Heart right ventricle (tissue), 16 donors: ENCODE data around the gene YWHAH. TPM values are rescaled to one million over a fixed set of nuclear protein-coding genes. Genes with fewer than 3 reads are reported as not detected.
A peak's percentile ranks its signal among the peaks of the same experiment; 100 is the strongest.

Experiments used
- ATAC-seq, 8 donors: fragments of 200-7000 bp; cut with Tn5 transposase; one replicate each; pipeline ENCODE4 v1.9.1; 2020; ENCODE audit warnings: mild to moderate bottlenecking in 8 of 8, moderate library complexity in 8 of 8, moderate number of reproducible peaks in 1 of 8
- DNase-seq, 2 donors: peaks; one replicate each; pipeline ENCODE4 v3.0.0-alpha.2; 2020
- H3K27ac ChIP-seq, 10 donors: fragments of 200-600 bp; sonication (generic) in 2 of 10; one replicate each; pipeline versions ENCODE4 v1.5.0 to v1.8.0; 2020 to 2022; ENCODE audit warnings: mild to moderate bottlenecking in 3 of 10
- H3K27me3 ChIP-seq, 7 donors: fragments of 200-600 bp; one replicate each; pipeline ENCODE4 v1.8.0; 2021 to 2022; ENCODE audit warnings: mild to moderate bottlenecking in 2 of 7
- H3K36me3 ChIP-seq, 9 donors: fragments of 200-600 bp; sonication (generic) in 1 of 9; one replicate each; pipeline versions ENCODE4 v1.5.0 to v1.8.0; 2020 to 2022; ENCODE audit warnings: mild to moderate bottlenecking in 2 of 9
- H3K4me1 ChIP-seq, 9 donors: fragments of 200-600 bp; sonication (generic) in 1 of 9; one replicate each; pipeline versions ENCODE4 v1.5.0 to v1.8.0; 2020 to 2022; ENCODE audit warnings: mild to moderate bottlenecking in 4 of 9
- H3K4me3 ChIP-seq, 10 donors: fragments of 200-600 bp; sonication (generic) in 2 of 10; one replicate each; pipeline versions ENCODE4 v1.5.0 to v1.8.0; 2020 to 2022; ENCODE audit warnings: mild to moderate bottlenecking in 7 of 10, moderate library complexity in 2 of 10
- H3K9me3 ChIP-seq, 11 donors: fragments of 200-600 bp in 10 of 11; sonication (generic) in 2 of 11; one replicate each; pipeline versions ENCODE4 v1.5.0 to v1.8.0; 2013 to 2022; ENCODE audit warnings: mild to moderate bottlenecking in 2 of 11, control low read depth in 1 of 11, moderate library complexity in 1 of 11
- WGBS, 2 donors: extraction: QIAGEN DNeasy Blood & Tissue Kit; methylation state at CpG; one replicate each; pipeline ENCODE4 v1.1.7; 2013; ENCODE audit warnings: inconsistent platforms in 1 of 2; 5-methylcytosine and 5-hydroxymethylcytosine counted together
- intact Hi-C, 10 donors: fragments of 100-400 bp; cut with DNase I; formaldehyde crosslinking; loops; one replicate each; pipeline versions ENCODE4 v1.11.1 to v1.14.2; 2022
- polyA plus RNA-seq, 2 donors: library from polyadenylated mRNA; stranded (reverse); fragments of 200-250 nt; gene quantifications; one replicate each; pipeline ENCODE4 v1.2.3, GENCODE V29; 2013
- total RNA-seq, 10 donors: library from RNA; stranded (reverse); fragmentation: NEBNext Ultra II Directional in 3 of 10; extraction: Animal tissue kit (Norgen Biotek cat#: 25700) in 3 of 10; gene quantifications; one replicate each; pipeline versions ENCODE4 v1.2.1 to v1.2.4, GENCODE V29; 2021 to 2023
- TF ChIP-seq, protein P1 (sequence below), 9 donors: fragments of 200-600 bp; sonication (generic) in 2 of 9; IDR thresholded peaks; one replicate each; pipeline versions ENCODE4 v1.5.0 to v1.8.0; 2021 to 2022; ENCODE audit warnings: antibody characterized with exemption in 9 of 9, mild to moderate bottlenecking in 5 of 9, moderate library complexity in 1 of 9
- donor health status: Arrhythmogenic right ventricular cardiomyopathy.
- donor health status: ischemic (EF 13 %, LVEDD 7.1; RV severe dilation, severe dysfunction).
- donor health status: healthy with polysubstance abuse.
- donor health status: DM: no; HTN: yes; CAD: no.
- donor health status: DM: no; HTN: no; CAD: no.
- donor health status: ischemic (EF 25% LVEDD 6.9; RV normal size, moderate dysfunction).
- donor health status: ischemic (EF 25% LVEDD 5.7; RV mildly dilated, moderate dysfunction).
- donor health status: healthy.
- donor health status: DM: yes; HTN: yes; CAD: no.
- donor health status: Ischemic cardiomyopathy.
- donor health status: ischemic (EF 35%, LVEDD 5.7; RV mildly dilated, moderate dysfunction).
- donor health status: nonischemic (EF 11% LVEDD 7.7; RV severe dilation, severe dysfunction).
- donor health status: DM: yes; HTN: yes; CAD: no.
- donor health status: PGD.
- donor health status: ischemic (EF 29% LVEDD 5.4; RV normal size, mild dysfunction).
- donor health status: nonischemic (EF 23%, LVEDD 6.1; RV moderate dilation, normal function).

Gene YWHAH
- total and polyA plus RNA-seq, 12 donors = 38.8 to 115 (median 75.8) TPM

DNA sequence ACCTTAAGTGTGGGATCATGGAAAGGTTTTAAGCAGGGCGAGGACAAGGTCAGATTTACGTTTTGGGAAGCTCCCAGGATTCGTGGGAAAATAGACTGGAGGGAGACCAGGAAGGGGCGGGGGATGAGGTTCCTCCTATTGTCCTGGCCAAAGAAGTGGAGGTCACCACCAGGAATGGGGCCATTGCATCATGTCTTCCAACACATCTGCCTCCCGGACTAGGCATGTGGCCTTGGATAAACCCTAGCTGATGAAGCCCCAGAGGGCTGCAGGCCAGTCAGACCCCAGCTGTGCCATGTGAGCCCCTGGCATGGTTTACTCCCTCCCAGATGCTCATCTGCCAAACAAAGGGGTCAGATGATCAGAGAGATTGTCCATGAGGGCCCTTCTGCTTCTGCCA is 11.5 kb upstream of the YWHAH start:
- no peaks in the 10 kb centered on the region for H3K36me3 ChIP-seq
- H3K4me3 ChIP-seq = no peak overlapping the region
- TF ChIP-seq, protein P1, sequence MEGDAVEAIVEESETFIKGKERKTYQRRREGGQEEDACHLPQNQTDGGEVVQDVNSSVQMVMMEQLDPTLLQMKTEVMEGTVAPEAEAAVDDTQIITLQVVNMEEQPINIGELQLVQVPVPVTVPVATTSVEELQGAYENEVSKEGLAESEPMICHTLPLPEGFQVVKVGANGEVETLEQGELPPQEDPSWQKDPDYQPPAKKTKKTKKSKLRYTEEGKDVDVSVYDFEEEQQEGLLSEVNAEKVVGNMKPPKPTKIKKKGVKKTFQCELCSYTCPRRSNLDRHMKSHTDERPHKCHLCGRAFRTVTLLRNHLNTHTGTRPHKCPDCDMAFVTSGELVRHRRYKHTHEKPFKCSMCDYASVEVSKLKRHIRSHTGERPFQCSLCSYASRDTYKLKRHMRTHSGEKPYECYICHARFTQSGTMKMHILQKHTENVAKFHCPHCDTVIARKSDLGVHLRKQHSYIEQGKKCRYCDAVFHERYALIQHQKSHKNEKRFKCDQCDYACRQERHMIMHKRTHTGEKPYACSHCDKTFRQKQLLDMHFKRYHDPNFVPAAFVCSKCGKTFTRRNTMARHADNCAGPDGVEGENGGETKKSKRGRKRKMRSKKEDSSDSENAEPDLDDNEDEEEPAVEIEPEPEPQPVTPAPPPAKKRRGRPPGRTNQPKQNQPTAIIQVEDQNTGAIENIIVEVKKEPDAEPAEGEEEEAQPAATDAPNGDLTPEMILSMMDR (IDR thresholded peaks at IDR 0.05) = no peak
- peak in 1 of 2 donors; percentile 27 for DNase-seq
- peak overlapping the region in 2 of 10 donors; percentile 25 to 29 for H3K27ac ChIP-seq
- 53 to 67% methylated on average over 5 of the region's 5 CpGs for WGBS, 2 donors
- peaks cover 0 to 27% (median 6%) of the 10 kb centered on the region in 9 donors for H3K4me1 ChIP-seq
- ATAC-seq = peak in 5 of 8 donors; percentile 16 to 73 (median 58)
- intact Hi-C loops = no loop called here
- no peaks in the 10 kb centered on the region for H3K9me3 ChIP-seq
- H3K27me3 ChIP-seq = no peaks in the 10 kb centered on the region

DNA sequence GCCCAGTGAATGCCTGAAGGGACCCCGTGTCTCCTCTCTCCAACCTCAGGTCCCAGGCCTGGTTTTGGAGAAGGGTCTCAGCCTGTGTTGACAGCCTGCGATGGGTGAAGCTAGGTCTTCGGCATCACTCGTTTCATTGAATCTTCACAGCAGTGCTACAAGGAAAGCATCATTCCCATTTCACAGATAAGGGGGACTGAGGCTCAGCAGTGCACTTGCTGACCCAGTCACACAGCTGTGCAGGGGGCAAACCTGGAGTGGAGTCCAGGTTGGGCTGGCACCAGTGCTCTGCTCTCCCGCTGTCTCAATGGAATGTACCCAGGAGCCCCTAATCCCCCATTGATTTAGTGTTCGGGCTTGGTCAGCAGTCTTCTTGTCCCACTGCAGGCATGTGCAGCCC is 10.9 kb upstream of the YWHAH start:
- TF ChIP-seq, protein P1 (IDR thresholded peaks at IDR 0.05) = no peak
- Histone ChIP-seq H3K36me3 (no peaks in the 10 kb centered on the region), H3K4me3 (no peak overlapping the region), H3K27ac (peak overlapping the region in 1 of 10 donors; percentile 25), H3K9me3 (no peaks in the 10 kb centered on the region), H3K4me1 (peaks cover 0 to 27% (median 6%) of the 10 kb centered on the region in 9 donors), H3K27me3 (no peaks in the 10 kb centered on the region)
- 97% methylated on average over 6 of the region's 6 CpGs for WGBS, 2 donors
- DNase-seq = no peak
- no peak for ATAC-seq
- intact Hi-C loops = no loop called here

- no peaks in the 10 kb centered on the region for H3K9me3 ChIP-seq
- H3K4me3 ChIP-seq = no peak overlapping the region
- no peaks in the 10 kb centered on the region for H3K27me3 ChIP-seq
- TF ChIP-seq, protein P1 (IDR thresholded peaks at IDR 0.05) = no peak
- intact Hi-C loops = no loop called here
- WGBS, 2 donors = 81 to 82% methylated on average over 17 of the region's 17 CpGs
- peaks cover 0 to 27% (median 6%) of the 10 kb centered on the region in 9 donors for H3K4me1 ChIP-seq
- no peak for DNase-seq
- no peaks in the 10 kb centered on the region for H3K36me3 ChIP-seq
- peak in 1 of 8 donors; percentile 49 for ATAC-seq
- no peak overlapping the region for H3K27ac ChIP-seq
Observed at GRCh38 chr22:31933816-31934482, 10.4 kb upstream of the YWHAH start.

DNA sequence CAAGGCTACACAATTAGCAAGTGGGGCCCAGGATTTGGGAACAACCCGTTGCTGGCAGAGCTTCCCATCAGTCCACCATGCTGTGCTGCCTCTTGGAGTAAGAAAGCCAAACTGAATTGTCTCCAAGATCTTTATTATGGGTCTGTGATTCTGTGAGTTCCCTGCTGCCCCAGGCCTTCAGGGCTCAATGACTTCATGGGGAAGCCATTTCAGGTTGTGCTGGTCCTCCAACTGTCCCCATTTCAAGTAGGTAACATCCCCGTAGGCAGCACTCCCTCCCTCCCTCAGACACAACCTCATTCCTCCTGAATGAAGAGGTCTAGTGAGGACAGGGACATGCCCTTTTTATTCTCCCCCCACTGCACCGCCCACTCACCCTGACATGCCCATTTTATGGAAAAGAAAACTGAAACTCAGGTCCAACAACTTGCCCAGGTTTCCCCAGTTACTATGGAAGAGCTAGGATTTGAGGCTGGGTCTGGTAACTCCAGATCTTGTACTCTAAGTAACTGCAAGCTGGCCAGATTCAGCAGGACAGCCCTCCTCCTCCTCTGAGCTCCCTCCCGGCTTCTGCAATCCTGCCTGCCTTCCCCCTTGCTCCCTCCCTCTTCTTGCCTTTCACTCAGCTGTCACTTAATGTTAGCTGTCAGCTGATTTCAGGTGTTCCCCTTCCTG is 8.2 kb upstream of the YWHAH start:
- no peak for DNase-seq
- ATAC-seq = no peak
- H3K4me3 ChIP-seq = no peak overlapping the region
- peaks cover 0 to 27% (median 6%) of the 10 kb centered on the region in 9 donors for H3K4me1 ChIP-seq
- TF ChIP-seq, protein P1 (IDR thresholded peaks at IDR 0.05) = no peak
- intact Hi-C loops = no loop called here
- H3K36me3 ChIP-seq = no peaks in the 10 kb centered on the region
- 82 to 85% methylated on average over 4 of the region's 4 CpGs for WGBS, 2 donors
- no peaks in the 10 kb centered on the region for H3K9me3 ChIP-seq
- peak overlapping the region in 1 of 10 donors; percentile 16 for H3K27ac ChIP-seq
- no peaks in the 10 kb centered on the region for H3K27me3 ChIP-seq
